ENCODE measurements around the gene CDH9.

DNA sequence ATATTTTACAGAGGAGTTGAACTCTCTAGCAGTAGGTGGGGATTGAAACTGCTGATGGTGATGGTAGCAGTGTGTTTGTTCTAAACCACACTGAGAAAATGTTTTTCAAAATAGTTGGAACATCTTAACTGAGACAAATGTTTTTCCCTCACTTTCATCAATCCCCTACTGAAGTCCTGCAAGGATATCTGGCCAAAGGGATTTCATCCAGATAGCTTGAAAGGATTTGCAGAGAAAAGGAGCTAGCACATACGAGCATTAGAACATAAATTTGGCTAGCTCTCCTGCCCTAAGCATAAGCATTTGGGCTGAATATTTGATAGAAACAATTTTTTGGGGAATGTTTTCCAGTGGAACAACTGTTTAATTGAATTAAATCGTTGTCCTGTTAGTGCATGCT, 153.9 kb downstream of the CDH9 start:
- TF ChIP-seq, protein P1, sequence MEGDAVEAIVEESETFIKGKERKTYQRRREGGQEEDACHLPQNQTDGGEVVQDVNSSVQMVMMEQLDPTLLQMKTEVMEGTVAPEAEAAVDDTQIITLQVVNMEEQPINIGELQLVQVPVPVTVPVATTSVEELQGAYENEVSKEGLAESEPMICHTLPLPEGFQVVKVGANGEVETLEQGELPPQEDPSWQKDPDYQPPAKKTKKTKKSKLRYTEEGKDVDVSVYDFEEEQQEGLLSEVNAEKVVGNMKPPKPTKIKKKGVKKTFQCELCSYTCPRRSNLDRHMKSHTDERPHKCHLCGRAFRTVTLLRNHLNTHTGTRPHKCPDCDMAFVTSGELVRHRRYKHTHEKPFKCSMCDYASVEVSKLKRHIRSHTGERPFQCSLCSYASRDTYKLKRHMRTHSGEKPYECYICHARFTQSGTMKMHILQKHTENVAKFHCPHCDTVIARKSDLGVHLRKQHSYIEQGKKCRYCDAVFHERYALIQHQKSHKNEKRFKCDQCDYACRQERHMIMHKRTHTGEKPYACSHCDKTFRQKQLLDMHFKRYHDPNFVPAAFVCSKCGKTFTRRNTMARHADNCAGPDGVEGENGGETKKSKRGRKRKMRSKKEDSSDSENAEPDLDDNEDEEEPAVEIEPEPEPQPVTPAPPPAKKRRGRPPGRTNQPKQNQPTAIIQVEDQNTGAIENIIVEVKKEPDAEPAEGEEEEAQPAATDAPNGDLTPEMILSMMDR (IDR thresholded peaks at IDR 0.05), result no peak
- no peak for TF ChIP-seq POLR2A (IDR thresholded peaks at IDR 0.05)

All from heart left ventricle (tissue), 13 donors.